Endothelial cell of umbilical vein (primary cell): ENCODE results near the gene HNMT. TPM values are rescaled to one million over a fixed set of nuclear protein-coding genes. Genes with fewer than 3 reads are reported as not detected.

Experiments
- BruUV-seq: library from RNA; stranded (reverse); fragments of 400-500 nt; replicated peaks from 2 replicates; lab custom pipeline; 2021; lab: Mats Ljungman, UMichigan
- CTCF ChIA-PET: fragments of 300-600, 350-600 bp; sonication (Branson Sonifier 250); formaldehyde crosslinking; loops from one replicate; lab custom pipeline; 2021; ENCODE audit warnings: antibody characterized with exemption, inconsistent platforms; lab: Charles Lee
- POLR2A ChIA-PET: fragments of 300-600, 350-600 bp; sonication (Branson Sonifier 250); formaldehyde crosslinking; loops from one replicate; lab custom pipeline; 2021; ENCODE audit warnings: antibody characterized with exemption, inconsistent platforms; lab: Charles Lee
- DNase-seq: peaks from one replicate; pipeline ENCODE4 v3.0.0-alpha.2; 2011; ENCODE audit warnings: low read depth, low spot score
- FAIRE-seq: peaks from 2 replicates; lab custom pipeline; 2011; peaks lifted over from hg19 to GRCh38; lab: Jason Lieb, UNC
- H2AFZ ChIP-seq: 2 replicates; pipeline ENCODE4 v1.6.0; 2012; ENCODE audit warnings: low read depth, low read length, control low read depth, inconsistent platforms
- H3K27ac ChIP-seq: 2 replicates; pipeline ENCODE4 v1.5.1; 2011; ENCODE audit warnings: low read depth, mild to moderate bottlenecking, control low read depth, low read length, moderate library complexity; ENCODE audit not compliant: insufficient read depth
- H3K27me3 ChIP-seq, 2 experiments: 2 replicates each; pipeline versions ENCODE4 v1.6.0 to v1.6.1; 2011; ENCODE audit warnings: low read length in 2 of 2, mixed read lengths in 1 of 2; ENCODE audit not compliant: control insufficient read depth in 2 of 2, insufficient read depth in 2 of 2
- H3K36me3 ChIP-seq, 2 experiments: 2 replicates in 1 of 2; 3 replicates in 1 of 2; pipeline ENCODE4 v1.5.1; 2011; ENCODE audit warnings: low read length in 2 of 2, mild to moderate bottlenecking in 1 of 2, moderate library complexity in 1 of 2; ENCODE audit not compliant: control insufficient read depth in 2 of 2, insufficient read depth in 2 of 2; ENCODE audit errors: extremely low read depth in 1 of 2
- H3K4me1 ChIP-seq: 3 replicates; pipeline ENCODE4 v1.5.1; 2011; ENCODE audit warnings: mild to moderate bottlenecking, low read length; ENCODE audit not compliant: control insufficient read depth, insufficient read depth; ENCODE audit errors: extremely low read depth
- H3K4me2 ChIP-seq: 2 replicates; pipeline ENCODE4 v1.6.1; 2011; ENCODE audit warnings: low read length, control low read depth, mixed read lengths; ENCODE audit not compliant: insufficient read depth
- H3K4me3 ChIP-seq, 3 experiments: fragments of 200-600 bp in 1 of 3; sonication (generic), shearing (Covaris generic) in 1 of 3; replicated peaks in 1 of 3; 2 replicates each; pipeline ENCODE4 v1.5.1; 2011 to 2016; ENCODE audit warnings: control low read depth in 3 of 3, low read length in 3 of 3, mild to moderate bottlenecking in 2 of 3, inconsistent platforms in 1 of 3, low read depth in 1 of 3, moderate library complexity in 1 of 3; ENCODE audit not compliant: insufficient read depth in 1 of 3
- H3K79me2 ChIP-seq: 2 replicates; pipeline ENCODE4 v1.6.0; 2012; ENCODE audit warnings: low read length, inconsistent platforms; ENCODE audit not compliant: control insufficient read depth, insufficient read depth
- H3K9ac ChIP-seq: replicated peaks from 2 replicates; pipeline ENCODE3; 2011; ENCODE audit warnings: low read length, control low read depth; ENCODE audit not compliant: insufficient read depth; ENCODE audit errors: extremely low read depth
- H3K9me1 ChIP-seq: replicated peaks from 3 replicates; pipeline ENCODE4 v1.6.0; 2011; ENCODE audit warnings: mild to moderate bottlenecking, low read length; ENCODE audit not compliant: control insufficient read depth, insufficient read depth; ENCODE audit errors: extremely low read depth
- H3K9me3 ChIP-seq: replicated peaks from 2 replicates; pipeline ENCODE4 v1.5.1; 2012; ENCODE audit warnings: low read length, inconsistent platforms; ENCODE audit not compliant: control insufficient read depth, insufficient read depth
- H4K20me1 ChIP-seq: replicated peaks from 2 replicates; pipeline ENCODE3; 2011; ENCODE audit warnings: mild to moderate bottlenecking, low read length; ENCODE audit not compliant: control insufficient read depth, insufficient read depth; ENCODE audit errors: extremely low read depth
- EZH2 ChIP-seq: IDR thresholded peaks from 2 replicates; pipeline ENCODE4 v1.6.1; 2012; ENCODE audit warnings: borderline replicate concordance, low read depth, mild to moderate bottlenecking, moderate library complexity, low read length, inconsistent platforms; ENCODE audit not compliant: severe bottlenecking
- FOS ChIP-seq: IDR thresholded peaks from 2 replicates; pipeline ENCODE4 v1.6.1; 2011; ENCODE audit warnings: mild to moderate bottlenecking, low read length, moderate library complexity, borderline replicate concordance; ENCODE audit not compliant: insufficient read depth
- GATA2 ChIP-seq: IDR thresholded peaks from 2 replicates; pipeline ENCODE4 v1.7.0; 2011; ENCODE audit warnings: low read depth, mild to moderate bottlenecking, moderate library complexity, mixed read lengths, low read length; ENCODE audit not compliant: insufficient read length, insufficient read depth
- JUN ChIP-seq: IDR thresholded peaks from 2 replicates; pipeline ENCODE4 v1.6.1; 2011; ENCODE audit warnings: borderline replicate concordance, low read depth; ENCODE audit not compliant: insufficient read length, insufficient read depth
- MYC ChIP-seq: IDR thresholded peaks from one replicate; pipeline ENCODE4 v1.6.1; 2011; ENCODE audit warnings: mild to moderate bottlenecking, low read depth, low read length
- POLR2A ChIP-seq: IDR thresholded peaks from 2 replicates; pipeline ENCODE4 v1.6.1; 2012; ENCODE audit warnings: low read depth, mild to moderate bottlenecking, control low read depth, low read length
- POLR2AphosphoS5 ChIP-seq: IDR thresholded peaks from 2 replicates; pipeline ENCODE4 v1.6.1; 2012; ENCODE audit warnings: low read depth, mild to moderate bottlenecking, control low read depth, low read length, moderate library complexity; ENCODE audit not compliant: insufficient read depth
- dilution Hi-C: fragments of 300-500 bp; cut with MboI; formaldehyde crosslinking; loops from one replicate; pipeline ENCODE4 v1.15.0; 2019; ENCODE audit warnings: low sequenced_read_pairs; ENCODE audit not compliant: extremely low pct_ligation_motif_present
- intact Hi-C: fragments of 100-400 bp; cut with micrococcal nuclease; formaldehyde crosslinking; loops from one replicate; pipeline ENCODE4 v1.10.0; 2022
- polyA plus RNA-seq, 4 experiments: library from polyadenylated mRNA; depleted of rRNA in 3 of 4; stranded (reverse) in 3 of 4; unstranded in 1 of 4; fragments of >200 nt; gene quantifications; 2 replicates each; pipeline versions ENCODE4 v1.2.1 to v1.2.3, GENCODE V29; 2011 to 2012; ENCODE audit warnings: missing spikeins in 1 of 4
- total RNA-seq: library from RNA; stranded (reverse); gene quantifications from 2 replicates; pipeline ENCODE4 v1.2.3, GENCODE V29; 2021

The HNMT gene
- total and polyA plus RNA-seq, 2 donors (not counting 3 experiments of a cell fraction or from before 2014, with no cell fraction given) = 8.6 to 16.9 TPM

- Histone ChIP-seq H3K27me3 (no peaks in the 10 kb centered on the region), H3K27ac (no peak overlapping the region), H3K4me3 (no peak overlapping the region), H3K9me3 (no peaks in the 10 kb centered on the region), H2AFZ (no peak overlapping the region), H3K36me3 (no peaks in the 10 kb centered on the region), H3K9me1 (no peaks in the 10 kb centered on the region), H3K4me1 (peaks cover 5% of the 10 kb centered on the region), H3K4me2 (no peak overlapping the region), H3K79me2 (no peaks in the 10 kb centered on the region), H4K20me1 (no peaks in the 10 kb centered on the region), H3K9ac (no peak overlapping the region)
- ChIA-PET POLR2A (no interaction called here), CTCF (interaction anchor here (1.1 to 1.7 kb wide), 4 partner anchors 28 to 160 kb away, joined by 3 to 4 read pairs (median 3); no protein-coding TSS in a partner anchor)
- FAIRE-seq (no peak), DNase-seq (no peak)
- TF ChIP-seq POLR2A = no peak
- TF ChIP-seq POLR2AphosphoS5 = no peak
- BruUV-seq = no TSS peak
- intact Hi-C loops (no loop called here), dilution Hi-C loops (no loop called here)
These were observed 34.1 kb upstream of the HNMT start for GRCh38 chr2:137930146-137930545.

- POLR2A ChIA-PET = no interaction called here
These were observed 28.7 kb upstream of the HNMT start for GRCh38 chr2:137935591-137935990.

More at GRCh38 chr2:137935591-137935990, 28.7 kb upstream of the HNMT start:
- Histone ChIP-seq H3K9me3 (no peaks in the 10 kb centered on the region), H3K79me2 (no peaks in the 10 kb centered on the region), H3K27me3 (no peaks in the 10 kb centered on the region), H2AFZ (no peak overlapping the region), H3K9me1 (no peaks in the 10 kb centered on the region), H3K4me2 (no peak overlapping the region), H3K4me3 (no peak overlapping the region), H3K9ac (no peak overlapping the region), H3K4me1 (no peaks in the 10 kb centered on the region), H4K20me1 (no peaks in the 10 kb centered on the region), H3K36me3 (no peaks in the 10 kb centered on the region), H3K27ac (no peak overlapping the region)
- TF ChIP-seq MYC = no peak
- no peak for TF ChIP-seq EZH2
- TF ChIP-seq GATA2 = no peak
- no peak for TF ChIP-seq JUN
- no peak for TF ChIP-seq FOS
- no peak for TF ChIP-seq POLR2AphosphoS5
- dilution Hi-C loops = no loop called here
- DNase-seq (no peak), FAIRE-seq (no peak)
- CTCF ChIA-PET = interaction anchor here (0.7 to 1.1 kb wide), 3 partner anchors 12 to 891 kb away, joined by 3 to 4 read pairs (median 3); no protein-coding TSS in a partner anchor
- BruUV-seq = no TSS peak
- intact Hi-C loops = no loop called here
